ENCODE results near the gene CAPN15. TPM values are rescaled to one million over a fixed set of nuclear protein-coding genes. Genes with fewer than 3 reads are reported as not detected.

CAPN15 gene
- polyA plus RNA-seq, 2 of the 4 experiments (the other 2 are of a cell fraction) = 11.4 to 33.3 TPM

GRCh38 chr16:576197-576822 is 48.8 kb downstream of the CAPN15 start (continued):
- TF ChIP-seq CEBPB (IDR thresholded peaks at IDR 0.05) = no peak
- no peak for TF ChIP-seq KDM5A (IDR thresholded peaks at IDR 0.05)
- no peak for TF ChIP-seq TP53 (CRISPR knock-in tag; IDR thresholded peaks at IDR 0.05)
- no peak for TF ChIP-seq ZSCAN20 (CRISPR knock-in tag; IDR thresholded peaks at IDR 0.05)
- TF ChIP-seq BCL3 (IDR thresholded peaks at IDR 0.05) = no peak
- no peak for TF ChIP-seq PBX3 (IDR thresholded peaks at IDR 0.05)
- TF ChIP-seq PHF8 (IDR thresholded peaks at IDR 0.05; ENCODE audit: borderline replicate concordance, low read depth) = no peak

- ATAC-seq (peak in 1 of 2 experiments; percentile 35; a peak in 3 of 6 replicates), FAIRE-seq (no peak), DNase-seq (ENCODE audit: low read depth in 1 of 2, low spot score in 1 of 2) (no peak)
- WGBS (ENCODE audit: missing lambda C conversion rate) = 83% methylated on average over 6 of the region's 8 CpGs
- H3K4me2 ChIP-seq = no peak overlapping the region
- H3K9me3 ChIP-seq = no peaks in the 10 kb centered on the region
- no peak overlapping the region for H3K4me3 ChIP-seq
- H3K27ac ChIP-seq = no peak overlapping the region
- H3K4me1 ChIP-seq = peaks cover 6% of the 10 kb centered on the region; the same call in 2 of the 3 replicates
- TF ChIP-seq FOSL2 (IDR thresholded peaks at IDR 0.05) (no peak), FOSL2 (CRISPR knock-in tag; IDR thresholded peaks at IDR 0.05) (no peak), BHLHE40 (IDR thresholded peaks at IDR 0.05; ENCODE audit: low read depth, low read length) (no peak), ESRRA (IDR thresholded peaks at IDR 0.05; ENCODE audit: borderline replicate concordance, low read length) (no peak), TFCP2L1 (CRISPR knock-in tag; IDR thresholded peaks at IDR 0.05) (no peak), BCL3 (IDR thresholded peaks at IDR 0.05) (no peak), SREBF2 (IDR thresholded peaks at IDR 0.05) (no peak), HOXB5 (CRISPR knock-in tag; IDR thresholded peaks at IDR 0.05) (no peak), USF2 (IDR thresholded peaks at IDR 0.05) (no peak), RFX5 (IDR thresholded peaks at IDR 0.05) (no peak), JUNB (IDR thresholded peaks at IDR 0.05) (no peak), MAZ (IDR thresholded peaks at IDR 0.05; ENCODE audit: borderline replicate concordance, low read depth, low read length) (no peak), GATA3 (IDR thresholded peaks at IDR 0.05; ENCODE audit: borderline replicate concordance) (no peak), EHMT2 (IDR thresholded peaks at IDR 0.05; ENCODE audit: low read depth) (no peak), HOXB13 (CRISPR knock-in tag; IDR thresholded peaks at IDR 0.05; ENCODE audit: low read depth) (no peak), ZNF302 (CRISPR knock-in tag; IDR thresholded peaks at IDR 0.05) (no peak), RAD21 (conservative IDR thresholded peaks at IDR 0.05 in 1 of 2, IDR thresholded peaks at IDR 0.05 in 1 of 2) (no peak), FOSB (CRISPR knock-in tag; IDR thresholded peaks at IDR 0.05) (no peak), POLR2A (IDR thresholded peaks at IDR 0.05; ENCODE audit: low read length) (no peak)
- ChIA-PET CTCF (interaction anchor here (0.6 to 3.1 kb wide), 8 partner anchors 9 to 166 kb away, joined by 3 to 11 read pairs (median 6); no protein-coding TSS in a partner anchor), POLR2A (no interaction called here)
These were observed 49.3 kb downstream of the CAPN15 start for GRCh38 chr16:576823-577201.
